ENCODE results near the gene STX11.

The STX11 gene

GRCh38 chr6:144216668-144217218, 66.4 kb downstream of the STX11 start:
- no peak for DNase-seq

- no peak for DNase-seq
Measured at GRCh38 chr6:144217264-144217663, 66.9 kb downstream of the STX11 start.

- no peak for DNase-seq
Measured at GRCh38 chr6:144217797-144218196, 67.5 kb downstream of the STX11 start.

- DNase-seq, result no peak
Measured at GRCh38 chr6:144219056-144219685, 68.9 kb downstream of the STX11 start.

- no peak for DNase-seq
Measured at GRCh38 chr6:144220031-144220790, 69.9 kb downstream of the STX11 start.

- DNase-seq, result no peak
Measured at GRCh38 chr6:144223686-144224085, 73.4 kb downstream of the STX11 start.

- no peak for DNase-seq
Measured at GRCh38 chr6:144231721-144232120, 81.4 kb downstream of the STX11 start.

GRCh38 chr6:144232176-144232831, 82.0 kb downstream of the STX11 start:
- no peak for DNase-seq

GRCh38 chr6:144232832-144233230, 82.5 kb downstream of the STX11 start:
- DNase-seq, result no peak

- DNase-seq, result no peak
Measured at GRCh38 chr6:144234399-144234798, 84.1 kb downstream of the STX11 start.

- no peak for DNase-seq
Measured at GRCh38 chr6:144234935-144235334, 84.6 kb downstream of the STX11 start.

All from activated CD8-positive, alpha-beta memory T cell treated with anti-CD3 and anti-CD28 coated beads, Interleukin-2, amount 50 U/mL, for 4 hours (primary cell).